HG02884 (cell line): ENCODE measurements around the gene CHRM2.

Source experiments
- ATAC-seq: cut with Tn5 transposase; IDR thresholded peaks from one replicate; pipeline ENCODE4 v1.9.1; 2021; ENCODE audit warnings: mild to moderate bottlenecking, moderate library complexity; ENCODE audit not compliant: unreplicated experiment

The CHRM2 gene

DNA sequence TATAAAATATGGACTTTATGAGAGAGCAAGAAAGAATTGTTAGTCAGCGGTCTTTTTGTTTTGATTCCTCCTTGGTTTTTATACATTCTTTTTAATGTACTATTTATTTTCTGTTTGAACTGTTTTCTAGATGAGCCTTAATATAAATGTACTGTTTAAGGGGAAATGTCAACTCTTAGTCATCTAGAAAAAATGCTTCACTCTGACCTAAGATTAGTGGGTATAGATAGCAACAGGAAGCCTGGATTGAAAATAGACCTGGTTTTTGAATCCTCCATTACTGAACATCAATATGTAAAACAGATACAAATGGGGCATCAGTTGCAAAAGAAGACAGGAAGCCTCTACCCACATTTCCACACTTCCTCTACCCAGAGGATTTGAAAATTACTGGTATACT lies 87.8 kb downstream of the CHRM2 start:
- ATAC-seq = no peak

DNA sequence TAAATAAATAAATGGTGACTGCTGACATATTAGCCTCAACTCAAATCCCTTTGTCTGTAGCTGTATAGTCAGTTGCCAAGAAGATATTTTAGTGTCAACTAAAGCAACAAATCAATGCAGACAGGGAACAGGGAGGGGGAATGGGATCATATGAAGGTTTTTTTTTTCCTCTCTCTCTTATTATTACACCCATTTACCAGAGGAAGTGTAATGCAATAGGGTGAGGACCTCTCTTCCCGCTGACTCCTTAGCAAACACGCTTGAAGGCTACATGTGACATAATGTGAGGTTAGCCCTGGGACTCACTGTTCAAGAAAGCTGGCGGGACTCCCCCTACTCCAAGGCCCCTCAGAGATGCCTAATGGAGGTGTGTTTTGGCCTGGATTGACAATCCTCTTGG lies 88.2 kb downstream of the CHRM2 start:
- ATAC-seq = no peak

DNA sequence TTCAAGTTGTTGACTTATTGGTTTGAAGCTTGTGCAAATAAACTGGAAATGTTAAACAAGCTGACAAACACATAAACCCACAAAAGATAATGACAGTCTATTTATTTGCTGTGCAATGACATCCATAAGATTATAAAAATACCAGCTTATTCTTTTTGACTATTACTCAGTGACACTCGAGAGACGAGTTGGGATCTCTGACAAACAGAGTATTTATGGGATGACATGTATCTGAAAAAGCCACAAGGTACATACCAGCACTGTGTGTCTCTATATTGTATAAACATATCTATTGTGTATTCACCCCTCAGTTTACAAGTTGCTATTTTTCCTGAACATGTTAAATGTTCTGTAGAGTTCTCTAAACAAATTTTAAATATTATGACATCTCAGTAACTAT lies 88.9 kb downstream of the CHRM2 start:
- ATAC-seq = no peak

DNA sequence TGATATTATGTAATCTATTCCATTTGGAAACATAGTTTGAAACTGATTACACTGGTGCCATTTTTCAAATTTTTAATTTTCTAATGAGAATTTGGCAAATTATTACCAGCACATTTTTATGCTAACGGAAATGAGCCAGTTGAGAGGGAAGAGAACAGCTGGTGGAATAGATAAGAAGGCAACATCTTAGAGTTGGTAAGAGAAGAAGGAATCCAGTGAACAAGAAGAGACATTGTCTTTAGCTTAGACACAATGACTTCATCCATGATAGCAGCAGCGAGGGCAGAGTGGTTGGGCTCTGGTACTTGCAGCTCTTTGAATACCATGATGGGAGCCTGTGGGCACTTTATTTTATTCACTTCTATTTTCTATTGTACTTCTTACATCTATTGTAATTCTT lies 89.6 kb downstream of the CHRM2 start:
- no peak for ATAC-seq

DNA sequence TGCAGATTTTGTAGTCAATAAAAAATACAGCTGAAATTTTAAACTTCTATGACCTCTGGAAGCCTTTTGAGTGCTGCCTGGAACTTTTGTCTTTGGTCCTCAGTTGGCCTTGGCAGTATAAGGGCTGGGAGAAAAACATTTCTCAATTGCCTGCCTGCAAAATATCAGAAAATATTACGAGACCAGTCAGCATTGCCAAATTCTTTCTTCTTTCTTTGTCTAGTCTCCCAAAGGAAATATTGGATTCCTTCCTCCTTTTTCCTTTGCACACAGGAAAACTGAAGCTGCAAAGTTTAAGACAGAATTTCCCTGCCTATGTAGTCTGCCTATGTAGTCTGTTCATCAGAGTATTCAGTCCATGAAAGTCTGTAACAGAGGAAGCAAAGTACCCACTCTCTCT lies 95.9 kb downstream of the CHRM2 start:
- ATAC-seq = no peak

DNA sequence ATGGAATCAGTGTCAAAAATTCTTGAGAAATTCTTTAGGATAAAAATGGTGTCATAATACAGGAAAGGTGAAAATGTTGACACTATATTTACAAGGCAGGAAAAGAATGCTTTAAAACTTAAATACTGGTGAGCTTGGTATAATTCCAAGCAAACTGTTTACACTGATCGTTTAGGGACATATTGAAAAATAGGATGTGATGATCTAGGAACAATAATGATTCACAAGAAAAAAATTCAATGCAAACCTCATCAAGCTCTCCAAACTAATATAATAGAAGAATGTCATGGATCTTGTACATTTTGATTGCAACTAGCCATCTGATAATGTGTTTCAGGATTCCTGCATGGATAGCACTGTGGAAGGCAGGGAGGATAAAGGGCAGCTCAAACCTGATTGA lies 98.4 kb downstream of the CHRM2 start:
- ATAC-seq = no peak

DNA sequence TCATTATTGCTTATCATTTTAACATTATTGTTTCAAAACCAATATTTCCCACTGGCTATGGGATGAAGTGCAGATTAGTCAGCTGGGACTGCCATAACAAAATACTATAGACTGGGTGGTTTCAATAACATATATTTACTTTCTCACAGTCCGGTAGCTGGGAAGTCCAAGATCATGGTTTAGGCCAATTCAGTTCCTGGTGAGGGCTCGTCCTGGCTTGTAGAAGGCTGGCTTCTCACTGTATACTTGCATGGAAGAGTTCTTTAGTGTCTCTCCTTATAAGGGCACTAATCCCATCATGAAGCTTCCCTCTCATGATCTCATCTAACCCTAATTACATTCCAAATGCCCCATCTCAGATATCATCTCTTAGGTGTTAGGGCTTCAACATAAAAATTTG lies 101.3 kb downstream of the CHRM2 start:
- ATAC-seq = no peak

DNA sequence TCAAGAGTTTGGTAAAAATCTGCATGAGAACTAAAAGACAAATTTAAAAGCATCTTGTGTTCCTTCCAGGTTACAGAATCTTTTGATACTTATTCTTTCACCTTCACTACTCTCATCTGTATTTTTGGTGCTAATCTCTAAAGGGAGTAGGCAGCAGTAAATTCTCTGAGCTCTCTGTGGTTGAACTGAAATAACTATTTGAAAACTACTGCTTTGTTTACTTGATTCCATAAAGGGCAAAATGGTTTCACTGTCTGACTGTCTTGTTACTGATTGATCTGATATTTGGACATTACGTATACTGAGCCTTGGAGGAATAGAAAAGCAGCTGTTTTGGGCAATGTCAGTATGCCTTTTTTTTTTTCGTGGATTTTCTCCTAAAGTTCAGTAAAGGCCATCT lies 103.3 kb downstream of the CHRM2 start:
- ATAC-seq = no peak

- ATAC-seq = no peak
Observed at GRCh38 chr7:136976504-136977251, 108.2 kb downstream of the CHRM2 start.

DNA sequence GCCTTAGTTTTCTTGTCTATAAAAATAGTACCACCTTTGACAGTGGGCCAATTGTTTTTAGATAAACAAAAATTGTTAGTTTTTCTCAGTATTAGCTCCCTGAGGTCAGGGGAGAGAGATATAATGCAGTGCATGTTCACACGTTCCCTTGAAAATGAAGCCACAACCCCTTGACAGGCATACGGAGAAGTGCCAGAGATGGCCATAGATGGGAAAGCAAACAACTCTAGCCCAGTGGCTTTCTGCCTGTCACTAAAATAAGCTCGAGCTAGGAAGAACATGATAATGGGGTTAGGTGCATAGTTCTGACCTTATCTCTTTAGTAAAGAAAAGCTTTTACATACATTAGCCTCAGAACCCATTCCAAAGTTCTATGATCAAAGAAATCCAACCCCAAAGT lies 124.9 kb downstream of the CHRM2 start:
- ATAC-seq = no peak

DNA sequence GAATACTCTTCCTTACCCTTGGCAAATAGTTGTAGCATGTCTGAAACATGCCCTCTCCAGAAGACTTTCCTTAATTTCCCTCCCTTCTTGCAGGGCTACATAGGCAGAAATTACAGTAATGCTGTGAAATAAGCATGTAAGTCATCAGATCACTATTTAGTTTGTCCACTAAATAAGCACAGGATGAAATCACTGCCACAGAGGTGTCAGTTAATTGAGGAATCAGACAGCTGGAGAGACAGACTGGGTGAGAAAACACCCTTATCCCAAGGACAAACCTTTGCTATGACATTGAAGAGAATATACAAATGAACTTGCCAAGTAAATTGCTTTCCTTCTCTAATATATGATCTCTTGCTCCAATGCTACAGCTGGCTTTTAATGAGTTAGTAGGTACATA lies 129.3 kb downstream of the CHRM2 start:
- ATAC-seq = no peak

DNA sequence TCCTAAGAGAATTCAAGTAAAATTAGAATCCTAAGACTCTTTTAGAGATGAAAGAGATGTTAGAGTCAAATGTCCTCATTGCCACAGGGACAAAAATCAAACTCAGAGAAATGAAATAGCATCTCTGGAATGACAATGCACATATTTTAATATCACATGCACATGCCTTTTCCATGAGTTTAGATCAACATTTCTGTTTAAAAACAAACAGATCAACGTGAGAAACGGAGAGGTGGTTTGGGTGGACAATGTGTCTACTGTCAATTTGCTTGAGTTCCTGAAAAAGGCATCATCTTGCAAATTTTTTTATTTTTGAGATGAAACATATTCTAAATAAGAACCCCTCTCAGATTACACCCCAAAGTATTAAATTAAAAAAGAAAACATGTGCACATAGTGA lies 130.0 kb downstream of the CHRM2 start:
- no peak for ATAC-seq

DNA sequence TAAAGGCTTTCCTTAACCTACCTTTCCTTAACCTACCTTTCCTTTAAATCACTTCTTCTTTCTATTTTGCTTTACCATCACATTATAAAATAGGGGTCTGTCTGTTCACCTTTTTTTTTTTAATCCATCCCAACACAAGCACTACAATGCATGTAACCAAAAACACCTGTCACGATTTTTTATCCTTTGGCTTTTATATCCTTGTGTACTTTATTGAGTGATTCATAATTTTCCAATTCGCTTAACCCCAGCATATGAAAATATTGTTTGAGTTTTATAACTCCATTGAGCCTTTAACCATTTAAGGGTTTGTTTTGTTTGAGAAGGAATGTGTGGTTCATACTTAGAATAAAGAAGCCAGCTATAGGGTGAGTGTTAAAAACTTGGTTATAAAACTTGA lies 132.2 kb downstream of the CHRM2 start:
- ATAC-seq = no peak

GRCh38 chr7:137001041-137001440 lies 132.6 kb downstream of the CHRM2 start:
- no peak for ATAC-seq

GRCh38 chr7:137001478-137001877 lies 133.0 kb downstream of the CHRM2 start:
- no peak for ATAC-seq

GRCh38 chr7:137003086-137003485 lies 134.6 kb downstream of the CHRM2 start:
- ATAC-seq = no peak

DNA sequence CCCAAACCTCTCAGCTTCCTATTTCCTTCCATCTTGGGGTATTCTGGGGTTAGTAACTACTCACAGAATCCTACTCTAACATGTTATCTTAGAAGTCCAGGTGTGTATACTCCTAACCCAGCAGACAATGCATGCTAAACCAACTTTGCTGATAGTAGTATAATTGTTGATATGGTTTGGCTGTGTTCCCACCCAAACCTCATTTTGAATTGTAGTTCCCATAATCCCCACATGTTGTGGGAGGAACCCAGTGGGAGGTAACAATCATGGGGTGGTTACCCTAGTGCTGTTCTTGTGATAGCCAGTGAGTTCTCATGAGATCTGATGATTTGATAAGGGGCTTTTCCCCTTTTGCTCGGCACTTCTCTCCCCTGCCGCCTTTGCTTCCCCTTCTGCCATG lies 135.1 kb downstream of the CHRM2 start:
- no peak for ATAC-seq

- no peak for ATAC-seq
Observed at GRCh38 chr7:137005873-137006272, 137.4 kb downstream of the CHRM2 start.

- no peak for ATAC-seq
Observed at GRCh38 chr7:137006293-137006692, 137.8 kb downstream of the CHRM2 start.

- no peak for ATAC-seq
Observed at GRCh38 chr7:137007001-137007694, 138.7 kb downstream of the CHRM2 start.

- ATAC-seq = no peak
Observed at GRCh38 chr7:137009404-137009803, 141.0 kb downstream of the CHRM2 start.

DNA sequence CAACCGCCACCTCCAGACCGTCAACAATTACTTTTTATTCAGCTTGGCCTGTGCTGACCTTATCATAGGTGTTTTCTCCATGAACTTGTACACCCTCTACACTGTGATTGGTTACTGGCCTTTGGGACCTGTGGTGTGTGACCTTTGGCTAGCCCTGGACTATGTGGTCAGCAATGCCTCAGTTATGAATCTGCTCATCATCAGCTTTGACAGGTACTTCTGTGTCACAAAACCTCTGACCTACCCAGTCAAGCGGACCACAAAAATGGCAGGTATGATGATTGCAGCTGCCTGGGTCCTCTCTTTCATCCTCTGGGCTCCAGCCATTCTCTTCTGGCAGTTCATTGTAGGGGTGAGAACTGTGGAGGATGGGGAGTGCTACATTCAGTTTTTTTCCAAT lies 146.6 kb downstream of the CHRM2 start:
- no peak for ATAC-seq

DNA sequence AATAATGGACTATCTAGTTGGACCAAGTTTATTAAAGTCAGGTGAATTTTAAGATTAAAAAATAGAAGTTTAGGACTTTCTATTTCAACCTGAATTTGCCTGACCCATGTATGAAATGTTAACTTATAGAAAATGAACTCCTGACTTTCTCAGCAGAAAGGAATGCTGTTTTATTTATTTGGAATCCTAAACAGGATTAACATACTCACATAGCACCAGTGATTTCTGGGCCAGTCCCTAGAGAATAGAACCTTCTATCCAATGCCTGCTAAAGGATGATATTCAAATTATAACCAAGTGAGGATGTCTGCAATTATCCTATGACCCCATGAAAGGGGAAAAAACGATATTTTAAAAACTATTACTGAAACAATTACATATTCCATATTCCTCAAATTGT lies 148.8 kb downstream of the CHRM2 start:
- no peak for ATAC-seq
